ENCODE results near the gene CMC2.

CMC2 gene

DNA sequence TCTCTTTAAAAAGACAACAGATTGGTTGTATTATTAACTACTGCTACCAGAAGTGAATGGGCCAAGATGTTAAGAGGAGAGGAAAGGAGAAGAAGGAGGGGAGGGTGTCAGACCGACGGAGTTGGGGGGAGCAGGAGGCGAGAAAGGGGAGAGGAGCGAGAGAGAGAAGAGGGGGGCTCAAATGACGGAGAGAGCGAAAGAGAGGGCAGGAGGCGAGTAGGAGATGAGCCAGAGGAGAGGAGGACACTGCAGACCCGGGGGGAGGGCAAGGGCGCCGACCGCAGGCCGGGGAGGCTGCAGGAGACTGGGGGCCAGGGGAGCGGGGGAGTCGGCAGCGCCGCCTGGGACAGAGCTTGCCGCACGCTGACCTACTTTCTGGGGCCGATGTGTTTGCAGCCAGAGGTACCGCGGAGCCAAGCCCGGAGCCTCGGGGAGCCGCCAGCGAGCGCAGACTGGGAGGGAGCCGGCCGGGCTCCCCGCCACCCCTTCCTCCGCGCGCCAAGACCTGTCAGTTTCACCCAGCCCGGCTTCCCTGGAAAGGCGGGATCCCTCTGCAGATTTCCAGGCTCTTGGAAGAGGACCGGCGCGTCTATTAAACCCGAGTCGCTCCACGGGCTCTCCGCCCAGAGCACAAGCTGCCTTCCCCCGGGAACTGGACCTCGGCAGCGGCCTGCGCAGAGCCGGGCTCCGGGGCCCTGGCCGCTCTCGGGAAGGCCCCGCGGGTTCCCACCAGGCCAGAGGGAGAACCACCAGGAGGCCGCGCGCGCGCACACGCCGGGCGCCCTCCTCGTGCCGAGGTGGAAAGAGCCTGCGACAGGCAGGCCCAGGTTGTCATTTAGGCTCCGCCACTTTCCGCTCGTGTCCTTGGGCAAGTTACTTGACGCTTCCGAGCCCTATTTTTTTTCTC lies 74.6 kb downstream of the CMC2 start:
- peak; percentile 72 for DNase-seq (ENCODE audit: low spot score)

DNA sequence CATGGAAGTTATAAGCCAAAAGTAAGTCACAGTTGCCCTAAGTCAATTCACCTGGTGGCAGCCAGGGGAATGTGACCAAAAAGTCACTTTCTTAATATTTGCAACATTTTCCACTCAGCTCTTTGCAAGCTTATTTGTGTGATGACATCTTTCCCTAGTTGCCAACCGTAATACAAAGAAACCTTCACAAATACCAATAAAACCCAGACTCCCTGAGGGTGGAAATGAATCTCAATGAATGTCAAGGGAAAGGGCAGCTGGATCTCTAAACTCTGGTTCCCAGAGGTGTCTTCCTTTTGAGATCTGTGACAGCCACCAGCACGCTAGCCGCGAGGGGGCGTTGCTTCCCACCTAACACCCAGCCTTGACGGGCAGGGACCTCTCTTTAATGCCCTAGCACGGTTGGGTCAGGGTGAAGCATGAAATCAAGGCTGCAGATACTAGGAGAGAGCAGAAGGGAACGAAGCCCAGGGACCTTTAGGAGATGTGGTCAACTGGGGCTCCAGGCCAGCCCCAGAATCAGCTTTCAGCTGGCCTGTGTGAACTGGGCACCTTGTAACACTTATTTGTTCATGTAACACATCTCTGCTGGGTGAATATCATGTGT lies 82.2 kb downstream of the CMC2 start:
- peak; percentile 61 for DNase-seq (ENCODE audit: low spot score)

DNA sequence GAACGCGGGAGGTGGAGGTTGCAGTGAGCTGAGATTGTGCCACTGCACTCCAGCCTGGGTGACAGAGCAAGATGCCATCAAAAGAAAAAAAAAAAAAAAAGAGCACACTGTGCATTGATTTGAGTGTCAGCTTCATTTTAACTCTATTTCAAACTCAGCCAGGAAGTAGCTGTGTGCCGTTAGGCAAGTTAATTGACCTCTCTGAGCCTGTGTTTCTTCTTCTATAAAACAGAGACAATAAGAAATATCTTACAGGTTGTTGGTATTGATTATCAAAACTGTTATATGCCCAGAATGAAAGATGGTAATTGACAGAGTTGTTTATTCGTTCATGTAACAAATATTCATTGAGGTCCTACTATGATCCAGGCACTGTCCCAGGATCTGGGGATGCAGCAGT lies 83.3 kb downstream of the CMC2 start:
- no peak for DNase-seq (ENCODE audit: low spot score)

Data from AG08396 (cell line).